Measurements from ENCODE around the gene MYO18A.

MYO18A gene

DNA sequence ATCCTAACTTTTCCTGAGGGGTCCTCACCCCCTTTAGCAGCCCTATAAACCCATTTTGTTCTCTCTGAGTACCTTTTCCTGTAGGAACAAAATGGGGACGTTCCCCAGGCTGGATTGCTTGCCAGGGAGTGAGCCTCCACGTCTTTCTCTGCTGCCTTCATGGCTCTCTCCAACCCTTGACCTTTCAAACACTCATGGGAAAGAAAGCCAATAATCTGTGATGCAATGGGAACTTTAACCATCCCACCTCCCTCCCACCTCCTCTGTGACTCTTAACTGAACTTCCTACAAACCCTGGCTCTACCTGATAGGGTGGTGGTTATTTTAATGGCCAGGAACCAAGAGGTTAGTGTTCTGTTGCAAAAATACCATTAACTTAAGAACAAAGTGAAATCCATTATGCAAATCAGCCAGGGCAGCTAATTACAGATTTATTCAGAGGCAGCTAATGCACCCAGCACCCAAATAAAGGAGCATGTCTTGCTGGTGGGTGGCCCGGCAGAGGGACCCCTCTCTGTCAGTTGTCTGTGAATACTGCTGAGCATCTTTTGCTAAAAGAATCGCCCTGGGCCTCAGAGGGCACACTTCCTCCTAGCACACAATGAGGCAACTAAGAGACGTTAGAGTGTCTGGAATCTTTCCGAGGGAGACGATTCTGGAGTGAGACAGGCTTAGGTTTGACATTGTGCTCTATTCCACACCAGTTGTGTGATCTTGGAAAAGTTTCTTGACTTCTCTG, 134.3 kb downstream of the MYO18A start:
- Mint-ChIP-seq H3K27ac (no peak overlapping the region), H3K36me3 (ENCODE audit: low read depth) (no peaks in the 10 kb centered on the region), H3K4me1 (ENCODE audit: low read depth) (peaks cover 3% of the 10 kb centered on the region), H3K27me3 (ENCODE audit: low read depth) (peaks cover 8% of the 10 kb centered on the region), H3K4me3 (no peak overlapping the region), H3K9me3 (no peaks in the 10 kb centered on the region)
- no peak for DNase-seq (ENCODE audit: low spot score)

DNA sequence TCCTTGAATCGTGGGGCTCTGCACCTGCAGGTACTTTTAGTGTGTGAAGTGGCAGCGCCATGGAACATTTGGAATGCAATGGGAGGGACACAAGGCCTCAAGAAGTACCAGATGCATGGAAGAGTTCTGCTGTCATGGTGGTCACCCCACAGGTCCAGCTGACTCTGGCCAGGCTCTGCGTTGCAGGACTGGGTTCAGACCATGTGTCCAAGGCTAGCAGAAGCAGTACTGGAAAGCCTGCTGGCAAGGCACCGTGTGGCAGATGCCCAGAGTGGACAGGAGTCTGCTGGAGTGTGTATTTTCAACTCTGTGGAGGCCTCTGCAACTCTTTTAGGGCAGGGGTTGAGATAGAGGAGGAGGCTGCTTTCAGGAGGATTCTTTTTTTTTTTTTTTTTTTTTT, 135.2 kb downstream of the MYO18A start:
- Mint-ChIP-seq H3K4me3 (no peak overlapping the region), H3K36me3 (ENCODE audit: low read depth) (no peaks in the 10 kb centered on the region), H3K4me1 (ENCODE audit: low read depth) (peaks cover 3% of the 10 kb centered on the region), H3K27ac (no peak overlapping the region), H3K27me3 (ENCODE audit: low read depth) (peaks cover 8% of the 10 kb centered on the region), H3K9me3 (no peaks in the 10 kb centered on the region)
- DNase-seq (ENCODE audit: low spot score), result no peak

DNA sequence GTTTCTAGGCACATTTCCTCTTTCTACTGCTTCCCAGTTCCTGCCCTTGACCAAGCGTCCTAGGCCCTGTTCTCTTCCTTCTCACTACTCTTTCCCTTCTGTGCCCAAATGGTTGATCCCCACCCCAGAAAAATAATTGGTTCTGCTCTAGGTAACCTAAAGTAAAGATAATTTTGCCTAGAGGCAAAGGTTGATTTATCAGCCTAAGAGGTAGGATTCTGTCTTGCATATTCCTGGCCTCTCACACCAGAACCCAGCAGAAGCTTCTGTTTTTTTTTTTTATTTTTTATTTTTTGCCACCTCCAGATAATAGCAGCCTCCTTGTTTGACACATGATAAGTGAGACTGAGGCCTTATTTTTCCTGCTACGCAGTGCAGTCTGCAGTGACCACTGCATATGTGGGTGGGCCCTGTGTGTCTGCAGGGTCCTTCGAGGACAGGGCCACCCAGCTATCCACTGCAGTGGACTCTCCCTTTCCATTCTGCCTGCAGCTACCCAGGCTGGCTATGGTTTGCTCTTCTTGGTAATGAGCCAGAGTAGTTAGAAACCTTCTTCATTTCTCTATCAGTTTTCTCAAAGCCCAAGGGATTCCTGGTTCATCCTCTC, 136.6 kb downstream of the MYO18A start:
- Mint-ChIP-seq H3K36me3 (ENCODE audit: low read depth) (no peaks in the 10 kb centered on the region), H3K27ac (no peak overlapping the region), H3K4me1 (ENCODE audit: low read depth) (peaks cover 3% of the 10 kb centered on the region), H3K9me3 (no peaks in the 10 kb centered on the region), H3K27me3 (ENCODE audit: low read depth) (peaks cover 8% of the 10 kb centered on the region), H3K4me3 (no peak overlapping the region)
- DNase-seq (ENCODE audit: low spot score), result no peak

DNA sequence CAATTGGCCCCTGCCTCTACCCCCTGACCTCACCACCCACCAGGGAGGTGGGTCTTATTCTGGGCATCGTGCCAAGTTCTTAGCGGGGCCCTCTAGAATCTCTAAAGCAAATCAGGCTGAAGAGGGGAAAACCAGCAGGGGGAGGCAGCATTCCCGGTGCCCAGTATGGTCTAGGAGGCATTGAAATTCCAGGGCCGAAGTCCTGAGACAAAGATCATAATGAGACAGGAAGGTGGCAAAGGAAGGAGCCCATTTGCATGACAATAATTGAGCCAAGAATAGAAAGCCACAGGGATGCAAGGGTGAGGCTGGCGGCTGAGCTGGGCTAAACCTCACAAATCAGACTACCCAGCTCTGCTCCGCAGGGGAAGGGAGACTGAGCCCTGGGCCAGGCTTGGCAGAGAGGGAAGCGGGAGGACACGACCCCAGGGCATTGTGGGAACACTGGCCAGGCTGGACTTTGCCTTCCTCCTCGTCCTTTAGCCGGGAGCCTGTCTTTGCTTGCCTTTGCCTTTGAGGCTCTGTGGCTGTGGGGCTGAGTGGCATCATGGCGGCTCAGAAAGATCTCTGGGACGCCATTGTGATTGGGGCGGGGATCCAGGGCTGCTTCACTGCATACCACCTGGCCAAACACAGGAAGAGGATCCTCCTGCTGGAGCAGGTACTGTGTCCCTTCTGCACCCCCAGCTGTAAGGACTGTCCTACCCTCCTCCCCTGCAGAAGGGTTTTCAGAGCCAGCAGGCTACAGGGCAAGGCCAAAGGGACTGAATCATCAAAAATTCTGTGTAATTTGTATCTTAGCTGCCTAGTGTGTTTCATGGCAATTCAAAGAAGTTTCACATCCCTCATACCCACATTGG, 137.3 kb downstream of the MYO18A start, which contains the start of gene PIPOX:
Gene PIPOX, plus strand, starts transcription at position 463 of the 860 bp plus-strand sequence. Its CDS starts 85 bp downstream, at position 548.
- Mint-ChIP-seq H3K27ac (no peak within 1 kb of the TSS), H3K4me3 (no peak within 1 kb of the TSS), H3K4me1 (ENCODE audit: low read depth) (peaks cover 3% of the 10 kb centered on the region), H3K27me3 (ENCODE audit: low read depth) (peaks cover 8% of the 10 kb centered on the region), H3K36me3 (ENCODE audit: low read depth) (no peaks in the 10 kb centered on the region), H3K9me3 (no peaks in the 10 kb centered on the region)
- no peak for DNase-seq (ENCODE audit: low spot score)

DNA sequence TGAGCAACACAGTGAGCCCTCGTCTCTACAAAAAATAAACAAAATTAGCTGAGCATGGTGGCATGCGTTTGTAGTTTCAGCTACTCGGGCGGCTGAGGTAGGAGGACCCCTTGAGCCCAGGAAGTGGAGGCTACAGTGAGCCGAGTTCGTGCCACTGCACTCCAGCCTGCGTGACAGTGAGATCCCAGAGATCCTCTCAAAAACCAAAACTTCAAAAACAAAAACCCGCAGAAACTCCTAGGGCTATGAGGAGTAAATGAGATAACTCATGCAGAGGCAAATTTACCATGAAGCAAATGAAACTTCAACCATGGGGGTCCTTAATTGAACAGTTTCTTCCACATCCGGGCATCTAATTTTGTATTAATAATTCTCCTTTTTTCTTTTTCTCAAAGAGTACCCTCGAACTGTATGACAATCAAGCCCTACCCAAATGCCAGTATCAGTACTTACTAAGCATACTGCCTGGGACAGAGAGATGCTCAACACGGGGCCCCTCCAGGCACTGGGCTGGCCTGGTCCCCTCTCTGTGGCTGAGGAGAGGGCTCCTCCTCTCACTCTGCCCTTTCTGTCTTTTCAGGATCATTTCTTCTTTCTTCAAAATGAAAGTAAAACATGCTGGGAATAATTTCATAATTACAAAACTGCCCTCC, 138.0 kb downstream of the MYO18A start:
- no peak overlapping the region for H3K4me3 Mint-ChIP-seq
- no peak for DNase-seq (ENCODE audit: low spot score)
- peaks cover 5% of the 10 kb centered on the region for H3K27me3 Mint-ChIP-seq (ENCODE audit: low read depth)
- no peaks in the 10 kb centered on the region for H3K36me3 Mint-ChIP-seq (ENCODE audit: low read depth)
- no peaks in the 10 kb centered on the region for H3K9me3 Mint-ChIP-seq
- H3K4me1 Mint-ChIP-seq (ENCODE audit: low read depth), result peaks cover 3% of the 10 kb centered on the region
- H3K27ac Mint-ChIP-seq, result no peak overlapping the region

DNA sequence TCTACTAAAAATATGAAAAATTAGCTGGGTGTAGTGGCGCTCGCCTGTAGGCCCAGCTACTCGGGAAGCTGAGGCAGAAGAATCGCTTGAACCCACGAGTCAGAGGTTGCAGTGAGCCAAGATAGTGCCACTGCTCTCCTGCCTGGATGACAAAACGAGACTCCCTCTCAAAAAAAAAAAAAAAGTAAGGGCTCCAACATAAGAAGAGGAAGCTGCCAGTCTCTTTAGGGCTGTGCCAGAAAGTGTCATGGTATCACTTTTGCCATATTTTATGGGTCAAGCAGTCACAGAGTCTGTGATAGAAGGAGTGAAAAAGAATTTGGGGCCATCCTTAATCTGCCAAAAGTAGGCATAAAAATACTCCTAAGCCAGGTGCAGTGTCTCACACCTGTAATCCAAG, 138.6 kb downstream of the MYO18A start:
- H3K9me3 Mint-ChIP-seq, result no peaks in the 10 kb centered on the region
- peaks cover 5% of the 10 kb centered on the region for H3K27me3 Mint-ChIP-seq (ENCODE audit: low read depth)
- no peak overlapping the region for H3K27ac Mint-ChIP-seq
- H3K4me3 Mint-ChIP-seq, result no peak overlapping the region
- H3K4me1 Mint-ChIP-seq (ENCODE audit: low read depth), result peaks cover 3% of the 10 kb centered on the region
- no peaks in the 10 kb centered on the region for H3K36me3 Mint-ChIP-seq (ENCODE audit: low read depth)
- no peak for DNase-seq (ENCODE audit: low spot score)

DNA sequence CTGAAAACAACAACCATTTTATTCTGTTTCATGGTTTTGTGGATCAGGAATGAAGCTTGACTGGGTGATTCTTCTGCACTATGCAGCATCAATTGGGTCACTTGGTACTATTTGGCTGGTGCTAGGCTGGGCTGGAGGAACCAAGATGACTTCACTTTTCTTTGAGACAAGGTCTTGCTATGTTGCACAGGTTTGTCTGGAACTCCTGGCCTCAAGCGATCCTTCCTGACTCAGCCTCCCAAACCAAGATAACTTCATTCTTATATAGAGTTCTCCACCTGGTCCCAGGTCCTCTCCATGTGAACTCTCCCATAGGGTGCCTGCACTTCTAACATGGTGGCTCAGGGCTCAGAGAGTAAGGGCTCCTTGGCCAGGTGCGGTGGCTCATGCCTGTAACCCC, 139.1 kb downstream of the MYO18A start:
- no peak for DNase-seq (ENCODE audit: low spot score)
- Mint-ChIP-seq H3K27ac (no peak overlapping the region), H3K4me3 (no peak overlapping the region), H3K27me3 (ENCODE audit: low read depth) (peaks cover 6% of the 10 kb centered on the region), H3K36me3 (ENCODE audit: low read depth) (no peaks in the 10 kb centered on the region), H3K9me3 (no peaks in the 10 kb centered on the region), H3K4me1 (ENCODE audit: low read depth) (peaks cover 3% of the 10 kb centered on the region)

DNA sequence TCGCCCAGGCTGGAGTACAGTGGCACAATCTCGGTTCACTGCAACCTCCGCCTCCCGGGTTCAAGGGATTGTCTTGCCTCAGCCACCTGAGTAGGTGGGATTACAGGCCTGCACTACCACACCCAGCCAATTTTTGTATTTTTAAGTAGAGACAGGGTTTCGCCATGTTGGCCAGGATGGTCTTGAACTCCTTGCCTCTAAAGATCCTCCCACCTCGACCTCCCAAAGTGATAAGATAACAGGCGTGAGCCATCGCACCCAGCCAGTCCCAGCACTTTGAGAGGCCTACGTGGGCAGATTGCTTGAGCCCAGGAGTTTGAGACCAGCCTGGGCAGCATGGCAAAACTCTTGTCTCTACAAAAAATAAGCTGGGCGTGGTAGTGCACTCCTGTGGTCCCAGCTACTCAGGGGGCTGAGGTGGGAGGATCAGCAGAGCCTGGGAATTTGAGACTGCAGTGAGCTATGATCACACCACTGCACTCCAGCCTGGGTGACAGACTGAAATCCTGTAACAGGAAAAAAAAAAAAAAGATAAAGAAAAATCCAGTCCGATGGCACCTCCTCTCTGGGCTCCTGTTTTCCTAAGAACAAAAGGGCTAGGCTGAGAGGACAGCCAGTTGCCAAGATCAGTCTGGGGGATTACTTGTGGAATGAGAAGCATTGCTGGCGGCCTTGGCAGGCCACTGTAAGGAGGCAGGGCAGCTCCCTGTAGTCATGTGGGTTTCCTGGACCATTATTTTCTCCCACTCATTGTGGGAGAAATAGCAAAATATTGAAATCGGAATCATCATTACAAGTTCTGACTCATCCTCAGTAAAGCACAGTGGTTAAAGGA, 140.2 kb downstream of the MYO18A start:
- Mint-ChIP-seq H3K4me1 (ENCODE audit: low read depth) (peaks cover 3% of the 10 kb centered on the region), H3K9me3 (peaks cover 3% of the 10 kb centered on the region), H3K4me3 (no peak overlapping the region), H3K36me3 (ENCODE audit: low read depth) (no peaks in the 10 kb centered on the region), H3K27me3 (ENCODE audit: low read depth) (peaks cover 2% of the 10 kb centered on the region), H3K27ac (no peak overlapping the region)
- no peak for DNase-seq (ENCODE audit: low spot score)

DNA sequence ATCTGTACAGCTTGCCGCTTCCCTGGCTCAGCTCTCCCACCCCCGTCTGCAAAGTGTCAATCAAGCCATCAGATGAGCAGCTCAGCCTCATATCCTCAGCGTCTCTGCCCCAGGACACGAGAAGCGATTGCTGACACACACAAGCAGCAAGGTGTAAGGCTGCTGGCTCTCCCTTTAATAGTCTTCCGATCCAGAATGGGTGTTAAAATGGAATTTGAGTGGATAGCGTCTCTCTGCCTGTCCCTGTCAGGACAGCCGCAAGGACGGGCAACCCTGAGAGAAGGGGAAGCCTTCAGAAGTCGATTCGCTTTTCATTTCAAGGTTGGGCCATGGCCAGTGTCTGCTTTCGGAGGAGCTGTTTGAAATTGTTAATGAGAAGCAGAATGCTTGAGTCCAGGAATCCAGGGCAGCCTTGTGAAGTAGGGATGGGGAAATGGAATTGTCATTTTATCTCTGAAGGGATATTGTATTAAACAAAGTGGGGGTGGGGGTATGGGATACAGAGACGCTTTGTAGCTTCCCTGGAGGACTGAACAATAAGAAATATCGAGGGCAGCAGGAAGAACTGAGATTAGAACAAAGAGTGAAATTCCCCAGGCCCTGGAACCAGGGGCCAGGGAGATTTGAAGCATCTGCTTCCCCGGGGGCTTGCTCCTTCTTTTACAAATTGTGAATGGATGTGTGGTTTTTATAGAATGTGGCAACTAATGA, 142.0 kb downstream of the MYO18A start:
- no peak overlapping the region for H3K27ac Mint-ChIP-seq
- DNase-seq (ENCODE audit: low spot score), result no peak
- H3K4me1 Mint-ChIP-seq (ENCODE audit: low read depth), result peaks cover 3% of the 10 kb centered on the region
- H3K4me3 Mint-ChIP-seq, result no peak overlapping the region
- peaks cover 6% of the 10 kb centered on the region for H3K27me3 Mint-ChIP-seq (ENCODE audit: low read depth)
- H3K9me3 Mint-ChIP-seq, result peaks cover 9% of the 10 kb centered on the region
- no peaks in the 10 kb centered on the region for H3K36me3 Mint-ChIP-seq (ENCODE audit: low read depth)

DNA sequence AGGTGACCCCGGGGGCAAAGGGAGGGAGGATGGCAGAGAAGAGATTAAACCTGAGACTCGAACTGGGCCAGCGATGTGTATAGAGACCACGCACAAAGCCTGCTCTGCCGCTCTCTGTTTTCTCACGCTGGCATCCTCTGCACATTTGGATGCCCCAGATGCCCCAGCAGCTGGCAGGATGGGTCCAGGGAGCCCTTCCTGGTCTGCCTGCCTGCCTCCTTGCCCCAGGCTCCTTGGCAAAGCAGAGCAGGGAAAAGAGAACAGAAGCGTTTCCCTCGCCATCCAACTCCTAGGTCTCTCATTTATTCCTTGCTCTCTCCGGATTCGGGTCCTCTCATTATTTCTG, 142.5 kb downstream of the MYO18A start:
- peaks cover 9% of the 10 kb centered on the region for H3K27me3 Mint-ChIP-seq (ENCODE audit: low read depth)
- DNase-seq (ENCODE audit: low spot score), result no peak
- peaks cover 3% of the 10 kb centered on the region for H3K4me1 Mint-ChIP-seq (ENCODE audit: low read depth)
- no peak overlapping the region for H3K27ac Mint-ChIP-seq
- no peak overlapping the region for H3K4me3 Mint-ChIP-seq
- H3K36me3 Mint-ChIP-seq (ENCODE audit: low read depth), result no peaks in the 10 kb centered on the region
- peaks cover 9% of the 10 kb centered on the region for H3K9me3 Mint-ChIP-seq

DNA sequence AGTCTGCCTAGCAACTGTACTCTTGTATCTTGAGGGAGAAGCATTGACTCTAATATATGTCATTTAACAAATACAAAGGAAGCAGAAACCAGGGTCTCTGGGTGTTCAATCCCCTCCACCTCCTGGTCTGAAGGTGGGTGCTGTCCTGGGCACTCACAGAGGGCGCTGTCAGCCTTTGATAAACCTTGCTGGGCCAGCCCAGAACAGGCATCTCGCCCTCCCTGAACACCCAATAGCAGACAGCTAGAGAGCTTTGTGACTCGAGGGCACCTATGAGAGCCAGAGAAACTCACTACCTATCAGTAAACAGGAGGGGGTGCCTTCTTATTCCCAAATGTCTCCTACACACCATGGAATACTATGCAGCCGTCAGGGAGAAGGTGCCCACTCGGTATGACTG, 143.6 kb downstream of the MYO18A start:
- H3K27me3 Mint-ChIP-seq (ENCODE audit: low read depth), result peaks cover 16% of the 10 kb centered on the region
- peaks cover 9% of the 10 kb centered on the region for H3K9me3 Mint-ChIP-seq
- no peak overlapping the region for H3K27ac Mint-ChIP-seq
- H3K36me3 Mint-ChIP-seq (ENCODE audit: low read depth), result no peaks in the 10 kb centered on the region
- DNase-seq (ENCODE audit: low spot score), result no peak
- no peaks in the 10 kb centered on the region for H3K4me1 Mint-ChIP-seq (ENCODE audit: low read depth)
- no peak overlapping the region for H3K4me3 Mint-ChIP-seq

DNA sequence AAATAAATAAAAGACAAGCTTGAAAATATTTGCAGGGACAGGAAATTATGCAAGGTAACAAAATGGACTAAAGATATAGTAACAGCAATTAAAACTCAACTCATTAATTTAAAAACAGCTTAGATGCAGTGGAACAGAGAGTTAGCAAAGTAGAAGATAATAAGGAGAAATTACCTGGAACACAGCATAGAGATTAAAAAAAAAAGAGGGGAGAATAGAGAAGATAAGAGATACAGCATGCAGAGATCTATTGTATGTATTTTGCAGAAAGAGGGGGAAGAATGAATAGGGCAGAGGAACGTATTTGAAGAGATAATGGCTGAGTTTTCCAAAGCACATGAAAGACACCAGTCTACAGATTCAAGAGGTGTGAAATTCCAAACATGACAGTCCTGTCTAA, 145.7 kb downstream of the MYO18A start:
- Mint-ChIP-seq H3K9me3 (peaks cover 9% of the 10 kb centered on the region), H3K4me3 (no peak overlapping the region), H3K27me3 (ENCODE audit: low read depth) (peaks cover 28% of the 10 kb centered on the region), H3K36me3 (ENCODE audit: low read depth) (no peaks in the 10 kb centered on the region), H3K27ac (no peak overlapping the region), H3K4me1 (ENCODE audit: low read depth) (no peaks in the 10 kb centered on the region)
- no peak for DNase-seq (ENCODE audit: low spot score)

DNA sequence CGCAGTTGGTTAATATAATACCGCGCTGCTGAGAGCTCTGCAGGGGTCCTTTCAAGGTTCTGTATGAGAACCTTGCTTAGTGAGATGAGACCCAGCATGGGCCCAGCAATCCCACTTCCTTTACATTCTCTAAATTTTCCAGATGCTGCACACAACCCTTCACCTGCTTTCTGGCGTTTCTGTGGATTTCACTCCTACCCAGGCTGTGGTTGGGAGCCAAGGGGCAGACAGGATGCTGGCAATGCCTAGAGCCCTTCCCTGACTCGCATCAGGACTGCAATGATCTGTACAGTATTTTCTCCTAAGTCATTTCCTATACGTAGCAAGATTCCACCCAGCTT, 147.4 kb downstream of the MYO18A start:
- no peak for DNase-seq (ENCODE audit: low spot score)
- Mint-ChIP-seq H3K27me3 (ENCODE audit: low read depth) (peaks cover 33% of the 10 kb centered on the region), H3K27ac (no peak overlapping the region), H3K36me3 (ENCODE audit: low read depth) (no peaks in the 10 kb centered on the region), H3K4me3 (no peak overlapping the region), H3K9me3 (peaks cover 9% of the 10 kb centered on the region), H3K4me1 (ENCODE audit: low read depth) (no peaks in the 10 kb centered on the region)
